Vagina (tissue), 2 donors: ENCODE results near the gene C22orf31. TPM values are rescaled to one million over a fixed set of nuclear protein-coding genes. Genes with fewer than 3 reads are reported as not detected.
A peak's percentile ranks its signal among the peaks of the same experiment; 100 is the strongest.

ENCODE experiments used
- DNase-seq, 2 donors: peaks; one replicate each; pipeline ENCODE4 v3.0.0-alpha.2; 2017; ENCODE audit errors: extremely low spot score in 2 of 2
- H3K27ac ChIP-seq: fragments of 200-600 bp; sonication (generic); one replicate; pipeline ENCODE4 v1.5.1; 2019
- H3K27me3 ChIP-seq: fragments of 200-600 bp; sonication (generic); one replicate; pipeline ENCODE4 v1.5.1; 2019
- H3K36me3 ChIP-seq, 2 donors: fragments of 200-600 bp; sonication (generic); one replicate each; pipeline ENCODE4 v1.5.1; 2017 to 2019
- H3K4me1 ChIP-seq: fragments of 200-600 bp; sonication (generic); one replicate; pipeline ENCODE4 v1.5.1; 2019
- H3K4me3 ChIP-seq, 2 donors: fragments of 200-600 bp; sonication (generic); 1 replicate in 1 of 2; 2 replicates in 1 of 2; pipeline ENCODE4 v1.5.1; 2016 to 2019
- H3K9me3 ChIP-seq: fragments of 200-600 bp; sonication (generic); one replicate; pipeline ENCODE4 v1.5.1; 2019
- CTCF ChIP-seq, 3 experiments: fragments of 450-650 bp in 2 of 3; fragments of 200-600 bp in 1 of 3; sonication (generic) in 1 of 3; IDR thresholded peaks; one replicate each; pipeline ENCODE4 v1.5.1; 2017 to 2019; ENCODE audit warnings: antibody characterized with exemption in 3 of 3, mild to moderate bottlenecking in 2 of 3, moderate library complexity in 2 of 3
- POLR2A ChIP-seq, 2 donors: fragments of 450-650 bp; IDR thresholded peaks; one replicate each; pipeline ENCODE4 v1.6.1; 2017; ENCODE audit warnings: antibody characterized with exemption in 2 of 2, mild to moderate bottlenecking in 2 of 2, moderate library complexity in 2 of 2
- POLR2AphosphoS5 ChIP-seq, 2 donors: sonication (generic); formaldehyde crosslinking; IDR thresholded peaks; one replicate each; pipeline ENCODE4 v1.9.0; 2017; ENCODE audit warnings: antibody characterized with exemption in 2 of 2, mild to moderate bottlenecking in 2 of 2, low read depth in 1 of 2; ENCODE audit not compliant: insufficient read depth in 1 of 2
- intact Hi-C: fragments of 100-400 bp; cut with DNase I; formaldehyde crosslinking; loops from one replicate; pipeline ENCODE4 v1.15.1; 2023
- total RNA-seq: library from RNA; depleted of rRNA; stranded (reverse); fragments of >200 nt; gene quantifications from one replicate; pipeline ENCODE4 v1.2.3, GENCODE V29; 2016

C22orf31 gene
- total RNA-seq, 1 donor from 2014 or later, result not detected

- Histone ChIP-seq H3K4me3 (no peak overlapping the region), H3K9me3 (no peaks in the 10 kb centered on the region), H3K36me3 (peaks cover 0 to 37% of the 10 kb centered on the region in 2 donors), H3K27me3 (no peaks in the 10 kb centered on the region), H3K4me1 (peaks cover 10% of the 10 kb centered on the region), H3K27ac (no peak overlapping the region)
- DNase-seq, result no peak
- TF ChIP-seq POLR2AphosphoS5 (IDR thresholded peaks at IDR 0.05; ENCODE audit: insufficient read depth in 1 of 2, low read depth in 1 of 2) (no peak), CTCF (IDR thresholded peaks at IDR 0.05) (no peak), POLR2A (IDR thresholded peaks at IDR 0.05) (no peak)
- intact Hi-C loops, result no loop called here
These were observed 12.6 kb downstream of the C22orf31 start for GRCh38 chr22:29048822-29049654.

GRCh38 chr22:29044657-29045176 lies 16.9 kb downstream of the C22orf31 start:
- peaks cover 19% of the 10 kb centered on the region for H3K4me1 ChIP-seq
- no peaks in the 10 kb centered on the region for H3K9me3 ChIP-seq
- H3K4me3 ChIP-seq, result no peak overlapping the region
- intact Hi-C loops, result loop anchor here (5.0 kb wide), 2 partner anchors 182 to 197 kb away; no protein-coding TSS in a partner anchor
- H3K27me3 ChIP-seq, result no peaks in the 10 kb centered on the region
- H3K27ac ChIP-seq, result peak overlapping the region; percentile 78
- H3K36me3 ChIP-seq, result peaks cover 0 to 28% of the 10 kb centered on the region in 2 donors
- no peak for DNase-seq
- TF ChIP-seq POLR2AphosphoS5 (IDR thresholded peaks at IDR 0.05; ENCODE audit: insufficient read depth in 1 of 2, low read depth in 1 of 2) (no peak), CTCF (IDR thresholded peaks at IDR 0.05) (no peak), POLR2A (IDR thresholded peaks at IDR 0.05) (no peak)

- no peaks in the 10 kb centered on the region for H3K9me3 ChIP-seq
- H3K36me3 ChIP-seq, result peaks cover 0 to 21% of the 10 kb centered on the region in 2 donors
- DNase-seq, result no peak
- intact Hi-C loops, result loop anchor here (5.0 kb wide), 2 partner anchors 182 to 197 kb away; no protein-coding TSS in a partner anchor
- no peak overlapping the region for H3K4me3 ChIP-seq
- TF ChIP-seq POLR2AphosphoS5 (IDR thresholded peaks at IDR 0.05; ENCODE audit: insufficient read depth in 1 of 2, low read depth in 1 of 2) (no peak), POLR2A (IDR thresholded peaks at IDR 0.05) (no peak)
- no peaks in the 10 kb centered on the region for H3K27me3 ChIP-seq
- H3K27ac ChIP-seq, result peak overlapping the region; percentile 78
- peaks cover 19% of the 10 kb centered on the region for H3K4me1 ChIP-seq
These were observed 17.6 kb downstream of the C22orf31 start for GRCh38 chr22:29043906-29044575.

GRCh38 chr22:29041408-29041807 lies 20.2 kb downstream of the C22orf31 start:
- Histone ChIP-seq H3K27me3 (no peaks in the 10 kb centered on the region), H3K4me1 (peaks cover 19% of the 10 kb centered on the region), H3K27ac (peak overlapping the region; percentile 50), H3K36me3 (no peaks in the 10 kb centered on the region), H3K4me3 (no peak overlapping the region), H3K9me3 (no peaks in the 10 kb centered on the region)
- intact Hi-C loops, result loop anchor here (5.0 kb wide), 2 partner anchors 179 to 194 kb away; no protein-coding TSS in a partner anchor
- DNase-seq, result no peak
- TF ChIP-seq CTCF (IDR thresholded peaks at IDR 0.05) (no peak), POLR2A (IDR thresholded peaks at IDR 0.05) (no peak), POLR2AphosphoS5 (IDR thresholded peaks at IDR 0.05; ENCODE audit: insufficient read depth in 1 of 2, low read depth in 1 of 2) (no peak)
